Measurements from ENCODE around the gene PTMS.

- no peak for TF ChIP-seq CTCF (IDR thresholded peaks at IDR 0.05; ENCODE audit: extremely low read depth in 1 of 2, insufficient read depth in 1 of 2, low read depth in 1 of 2, low read length in 2 of 2)
- no peak for TF ChIP-seq MAX (IDR thresholded peaks at IDR 0.05; ENCODE audit: insufficient read depth, insufficient read length)
- no peak for TF ChIP-seq POLR2AphosphoS5 (IDR thresholded peaks at IDR 0.05; ENCODE audit: insufficient read depth, low read depth, low read length)
- TF ChIP-seq POLR2A (IDR thresholded peaks at IDR 0.05; ENCODE audit: low read depth, low read length), result no peak
- no peak for TF ChIP-seq EZH2 (IDR thresholded peaks at IDR 0.05; ENCODE audit: borderline replicate concordance, low read depth, low read length, severe bottlenecking)
- TF ChIP-seq JUN (IDR thresholded peaks at IDR 0.05; ENCODE audit: borderline replicate concordance, insufficient read depth, insufficient read length, low read depth), result no peak
- TF ChIP-seq FOS (IDR thresholded peaks at IDR 0.05; ENCODE audit: borderline replicate concordance, insufficient read depth, low read length), result no peak
- TF ChIP-seq MYC (IDR thresholded peaks at IDR 0.05; ENCODE audit: low read depth, low read length), result no peak
- no peak for TF ChIP-seq GATA2 (IDR thresholded peaks at IDR 0.05; ENCODE audit: insufficient read depth, insufficient read length, low read depth, low read length)
Observed at GRCh38 chr12:6774499-6775062, 8.4 kb downstream of the PTMS start.
